Hematopoietic multipotent progenitor cell treated with erythropoietin and hydrocortisone succinate and interleukin-3 and kit ligand, for 8 days (in vitro differentiated cells): ENCODE measurements around the gene PPP1R13B.
"Not testable (repeated sequence)": the region's sequence is repeated elsewhere in the genome, so short reads cannot be mapped to it uniquely, and the experiment has no call there.

ENCODE experiments used
- DNase-seq: peaks from one replicate; pipeline ENCODE4 v3.0.0-alpha.2; 2015

The PPP1R13B gene

GRCh38 chr14:103695296-103696069 lies 151.9 kb downstream of the PPP1R13B start:
- no peak for DNase-seq

- DNase-seq = no peak
These were observed 152.8 kb downstream of the PPP1R13B start for GRCh38 chr14:103694572-103695026.

- DNase-seq = no peak
These were observed 153.9 kb downstream of the PPP1R13B start for GRCh38 chr14:103693515-103693914.

GRCh38 chr14:103692871-103693270 lies 154.5 kb downstream of the PPP1R13B start:
- no peak for DNase-seq

- DNase-seq = no peak
These were observed 155.2 kb downstream of the PPP1R13B start for GRCh38 chr14:103692159-103692558.

GRCh38 chr14:103691655-103692054 lies 155.7 kb downstream of the PPP1R13B start:
- DNase-seq = not testable (repeated sequence)

- no peak for DNase-seq
These were observed 157.0 kb downstream of the PPP1R13B start for GRCh38 chr14:103690332-103690731.

- no peak for DNase-seq
These were observed 158.2 kb downstream of the PPP1R13B start for GRCh38 chr14:103688906-103689902.

DNA sequence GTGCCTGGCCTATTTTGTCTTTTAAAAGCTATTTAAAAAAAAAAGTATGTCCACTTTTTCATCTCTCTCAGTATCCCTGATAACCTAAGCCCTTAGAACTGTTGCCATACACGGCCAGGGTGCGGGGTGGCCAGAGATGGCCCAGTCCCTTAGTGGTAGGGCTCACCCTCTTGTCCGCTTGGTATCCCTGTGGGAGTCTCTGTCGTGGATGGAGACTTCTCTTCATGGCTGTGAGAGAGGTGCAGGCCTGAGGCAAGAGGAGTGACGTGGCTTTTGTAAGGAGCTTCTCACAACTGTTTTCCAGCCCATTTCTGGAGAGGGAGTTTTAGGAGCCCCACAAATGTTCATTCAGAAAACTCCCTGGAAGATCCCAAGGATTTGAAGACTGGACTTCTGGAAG lies 158.9 kb downstream of the PPP1R13B start:
- no peak for DNase-seq

- DNase-seq = no peak
These were observed 159.7 kb downstream of the PPP1R13B start for GRCh38 chr14:103687712-103688111.

DNA sequence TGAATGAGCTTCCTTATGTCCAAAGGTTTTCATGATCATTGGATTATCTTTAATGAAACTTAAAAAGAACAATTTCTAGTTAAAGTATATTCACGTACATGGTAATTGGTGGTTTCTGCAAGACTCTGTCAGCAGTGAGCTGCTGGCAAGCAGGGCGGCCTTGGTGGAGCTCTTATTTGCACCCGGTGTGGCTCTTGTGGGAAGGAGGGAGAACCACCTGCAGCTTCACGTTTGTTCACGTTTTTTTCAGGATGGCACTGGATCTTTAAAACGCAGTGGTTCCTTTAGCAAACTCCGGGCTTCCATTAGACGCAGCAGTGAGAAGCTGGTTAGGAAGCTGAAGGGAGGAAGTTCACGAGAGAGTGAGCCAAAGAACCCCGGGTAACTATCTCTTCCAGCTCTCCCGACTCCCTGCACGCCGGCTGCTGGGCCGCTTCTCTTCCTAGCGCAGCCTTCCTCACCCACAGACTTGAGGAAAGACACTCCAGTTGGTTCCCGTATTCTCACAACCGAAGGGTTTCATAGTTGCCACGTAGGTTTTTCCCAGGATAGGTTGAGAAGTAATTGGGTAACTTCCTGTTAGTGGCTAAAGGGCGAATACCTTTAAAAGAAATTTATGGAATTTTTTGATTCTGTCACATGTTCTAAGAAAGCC lies 160.4 kb downstream of the PPP1R13B start:
- no peak for DNase-seq

DNA sequence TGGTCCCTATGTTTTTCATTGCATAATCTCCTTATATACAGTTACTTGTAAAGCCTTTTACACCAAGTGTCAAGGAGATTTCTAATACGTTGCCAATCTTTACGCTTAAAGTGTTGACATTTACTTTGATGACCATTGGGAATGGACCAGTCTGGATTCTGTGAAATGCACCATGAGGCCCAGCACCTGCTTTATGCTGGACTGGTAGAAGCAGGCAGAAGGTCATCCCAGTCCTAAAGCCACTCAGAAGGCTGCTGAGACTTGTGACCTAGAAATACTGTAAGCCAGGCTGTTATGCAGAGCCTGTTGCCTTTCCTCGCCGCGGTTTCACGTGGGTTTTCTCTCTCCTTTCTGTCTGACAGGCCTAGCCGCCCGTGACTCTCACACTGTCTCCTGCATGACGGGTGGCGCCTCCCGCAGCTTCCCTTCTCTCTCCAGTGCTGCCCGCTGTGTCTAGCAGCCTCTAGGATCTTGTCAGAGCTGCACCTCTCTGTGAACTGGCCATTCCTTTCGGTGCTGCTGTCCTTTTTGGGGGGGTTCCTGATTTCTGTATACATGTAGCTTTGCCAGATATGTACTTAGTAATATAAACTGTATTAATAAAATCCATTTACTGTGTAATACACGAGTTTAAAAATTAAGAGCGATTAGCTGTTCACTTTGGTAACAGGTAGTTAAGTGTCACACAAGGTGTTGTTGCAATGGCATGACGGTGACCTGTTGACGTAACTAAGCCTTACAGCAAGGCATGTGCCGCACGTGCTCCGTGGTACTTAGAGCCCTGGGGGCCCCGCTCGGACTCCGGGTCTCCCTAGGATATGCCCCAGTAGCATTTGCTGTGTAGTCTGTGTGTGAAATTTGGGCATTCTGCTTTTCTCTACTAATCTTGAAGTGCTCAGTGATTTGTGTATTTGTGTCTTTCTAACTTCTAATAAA lies 161.8 kb downstream of the PPP1R13B start:
- no peak for DNase-seq

GRCh38 chr14:103684871-103685270 lies 162.5 kb downstream of the PPP1R13B start:
- DNase-seq = no peak

DNA sequence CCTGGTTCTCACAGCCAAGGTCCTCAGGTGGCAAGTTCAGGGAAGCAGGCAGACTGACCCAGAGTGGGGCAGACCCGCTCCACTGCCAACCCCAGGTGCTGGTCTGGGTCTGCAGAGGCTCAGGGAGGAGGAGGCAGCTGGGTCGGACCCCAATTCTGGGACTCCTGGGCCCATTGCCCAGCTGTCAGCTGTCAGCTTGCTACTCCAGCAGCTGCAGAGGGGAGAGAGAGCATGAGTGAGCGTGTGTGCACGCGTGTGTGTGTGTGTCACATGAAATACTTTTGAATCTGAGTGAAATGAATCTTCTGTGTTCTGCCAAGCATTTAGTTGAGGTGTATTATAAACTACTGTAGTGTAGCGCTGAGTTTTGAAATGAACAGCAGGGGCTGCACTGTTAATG lies 162.9 kb downstream of the PPP1R13B start:
- DNase-seq = no peak
